Muscle of leg (tissue), 11 donors: ENCODE data around the gene PFKP. TPM values are rescaled to one million over a fixed set of nuclear protein-coding genes. Genes with fewer than 3 reads are reported as not detected.

ENCODE experiments used
- DNase-seq: peaks from one replicate; pipeline ENCODE4 v3.0.0; 2013
- H3K27ac ChIP-seq: one replicate; pipeline ENCODE4 v1.5.1; 2013; ENCODE audit warnings: mild to moderate bottlenecking, low read length, control low read depth
- H3K27me3 ChIP-seq: one replicate; pipeline ENCODE4 v1.6.1; 2013; ENCODE audit warnings: low read length; ENCODE audit not compliant: control insufficient read depth, insufficient read depth
- H3K36me3 ChIP-seq: one replicate; pipeline ENCODE4 v1.6.1; 2013; ENCODE audit warnings: low read length; ENCODE audit not compliant: control insufficient read depth, insufficient read depth
- H3K4me1 ChIP-seq: one replicate; pipeline ENCODE4 v1.6.1; 2013; ENCODE audit warnings: low read length; ENCODE audit not compliant: control insufficient read depth, insufficient read depth
- H3K4me3 ChIP-seq: one replicate; pipeline ENCODE4 v1.5.1; 2013; ENCODE audit warnings: low read length, control low read depth
- H3K9me3 ChIP-seq: replicated peaks from 2 replicates; pipeline ENCODE4 v1.6.1; 2013; ENCODE audit warnings: low read depth, low read length; ENCODE audit not compliant: control insufficient read depth
- WGBS: methylation state at CpG from one replicate; pipeline ENCODE4 v1.1.5; 2013; ENCODE audit warnings: missing lambda C conversion rate; ENCODE audit not compliant: insufficient coverage; 5-methylcytosine and 5-hydroxymethylcytosine counted together
- polyA plus RNA-seq, 8 donors: library from polyadenylated mRNA; unstranded; fragments of 120-200 nt; gene quantifications; one replicate each; pipeline versions ENCODE4 v1.2.1 to v1.2.3, GENCODE V29; 2013; ENCODE audit warnings: inconsistent platforms in 1 of 8, low replicate concordance in 1 of 8; ENCODE audit not compliant: insufficient read length in 8 of 8, insufficient read depth in 1 of 8
- total RNA-seq: library from RNA; stranded (reverse); fragments of 120-200 nt; gene quantifications from one replicate; pipeline ENCODE4 v1.2.4, GENCODE V29; 2013

The PFKP gene
- total and polyA plus RNA-seq, 9 donors = 15.0 to 24.4 (median 18.6) TPM

DNA sequence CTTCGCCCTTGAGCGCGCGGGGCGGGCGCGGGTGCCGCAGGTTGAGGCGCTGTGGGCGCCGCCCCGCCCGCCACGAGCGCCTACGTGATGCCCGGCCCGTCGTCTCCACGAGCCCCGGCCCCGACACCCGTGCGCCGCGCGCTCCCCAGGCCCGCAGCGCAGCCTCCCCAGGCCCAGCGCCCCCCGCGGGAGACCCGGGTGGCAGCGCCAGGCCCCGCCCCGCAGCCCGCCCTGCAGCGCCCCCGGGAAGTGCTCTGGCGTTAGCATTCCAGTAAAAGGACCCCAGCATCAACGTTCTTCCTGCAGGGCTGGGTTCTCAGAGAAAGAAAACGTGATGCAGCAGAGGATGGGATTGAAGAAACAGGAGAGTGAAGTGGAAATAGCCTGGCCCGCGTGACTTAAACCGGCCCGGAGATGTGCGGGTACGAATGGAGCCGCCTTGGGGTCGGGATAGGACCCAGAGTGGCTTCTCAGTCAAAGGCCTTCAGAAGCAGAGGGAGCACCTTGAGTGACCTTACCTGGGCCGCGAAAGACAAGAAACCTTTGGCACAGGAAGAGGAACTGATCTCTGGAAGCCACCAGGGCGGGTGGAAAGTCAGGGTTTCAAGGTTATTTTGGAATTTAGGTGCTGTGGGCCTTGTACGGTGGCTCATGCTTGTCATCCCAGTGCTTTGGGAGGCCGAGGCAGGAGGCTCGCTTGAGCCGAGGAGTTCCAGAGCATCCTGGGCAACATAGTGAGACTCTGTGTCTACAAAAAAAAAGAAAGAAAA is 1.8 kb downstream of the PFKP start:
- Histone ChIP-seq H3K9me3 (no peaks in the 10 kb centered on the region), H3K4me1 (peaks cover 19% of the 10 kb centered on the region), H3K27me3 (peaks cover 24% of the 10 kb centered on the region), H3K36me3 (peaks cover 5% of the 10 kb centered on the region), H3K4me3 (peak overlapping the region; percentile 56), H3K27ac (peak overlapping the region; percentile 20)
- 13% methylated on average over 57 of the region's 57 CpGs for WGBS
- DNase-seq = no peak

DNA sequence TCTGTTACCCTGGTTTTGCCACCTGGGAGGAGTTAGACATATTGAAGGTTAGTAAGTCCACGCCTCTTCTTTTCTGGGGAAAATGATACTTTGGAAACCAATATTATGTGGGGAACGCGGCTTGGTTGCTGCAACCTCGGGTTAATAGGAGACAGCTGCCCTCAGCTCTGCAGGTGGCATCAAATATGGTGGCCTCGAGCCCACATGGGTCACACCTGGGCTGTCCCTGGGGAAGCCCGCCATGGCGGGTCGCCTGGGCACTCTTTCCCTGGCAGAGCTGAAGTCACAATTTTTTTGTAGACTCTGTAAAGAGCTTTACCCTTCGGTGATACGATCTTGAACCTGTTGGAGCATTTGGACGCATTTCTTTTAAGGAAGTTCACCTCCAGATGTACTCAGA is 2.5 kb downstream of the PFKP start:
- no peak for DNase-seq
- Histone ChIP-seq H3K27ac (no peak overlapping the region), H3K4me3 (no peak overlapping the region), H3K9me3 (no peaks in the 10 kb centered on the region), H3K4me1 (peaks cover 19% of the 10 kb centered on the region), H3K27me3 (peaks cover 21% of the 10 kb centered on the region), H3K36me3 (peaks cover 5% of the 10 kb centered on the region)
- 91% methylated on average over 8 of the region's 11 CpGs for WGBS

DNA sequence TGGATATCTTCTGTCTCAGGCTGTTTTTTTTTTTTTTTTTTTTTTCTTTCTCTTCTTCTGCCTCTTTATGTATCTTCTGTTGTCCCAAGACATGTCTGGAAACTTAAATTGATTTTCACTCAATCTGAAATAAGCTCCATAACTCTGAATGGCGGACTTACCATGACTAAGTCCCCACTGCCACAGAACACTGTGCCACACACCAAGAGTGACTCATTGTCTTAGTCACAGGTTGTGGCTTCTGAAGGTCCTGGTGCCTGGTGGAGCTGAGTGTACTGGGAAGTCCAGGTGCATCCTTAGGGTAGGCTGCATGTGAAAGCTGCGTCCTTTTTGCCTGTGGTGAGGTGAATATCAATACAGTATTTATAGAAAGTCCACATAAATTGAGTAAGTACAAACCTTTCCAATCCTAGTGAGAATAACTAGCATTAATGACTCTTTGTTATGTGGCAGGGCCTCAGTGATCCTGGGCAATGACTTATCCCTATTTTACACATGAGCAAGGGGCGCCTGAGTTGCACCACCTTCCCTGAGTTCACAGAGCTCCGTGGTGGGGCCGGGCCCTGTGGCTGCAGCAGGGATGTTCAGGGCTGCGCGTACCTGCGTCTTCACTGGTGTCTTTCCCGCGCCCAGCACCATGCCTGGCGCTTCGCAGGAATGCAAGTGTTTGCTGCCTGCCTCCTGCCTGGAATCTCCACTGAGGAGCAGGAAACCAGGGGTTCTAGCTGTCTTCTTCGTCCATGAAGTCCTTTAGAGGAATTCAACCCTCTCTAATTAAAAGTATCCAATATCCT is 4.3 kb downstream of the PFKP start:
- H3K27me3 ChIP-seq = peaks cover 12% of the 10 kb centered on the region
- DNase-seq = no peak
- H3K4me1 ChIP-seq = peaks cover 12% of the 10 kb centered on the region
- H3K9me3 ChIP-seq = no peaks in the 10 kb centered on the region
- WGBS = 97% methylated on average over 10 of the region's 13 CpGs
- peaks cover 5% of the 10 kb centered on the region for H3K36me3 ChIP-seq
- no peak overlapping the region for H3K27ac ChIP-seq
- no peak overlapping the region for H3K4me3 ChIP-seq

DNA sequence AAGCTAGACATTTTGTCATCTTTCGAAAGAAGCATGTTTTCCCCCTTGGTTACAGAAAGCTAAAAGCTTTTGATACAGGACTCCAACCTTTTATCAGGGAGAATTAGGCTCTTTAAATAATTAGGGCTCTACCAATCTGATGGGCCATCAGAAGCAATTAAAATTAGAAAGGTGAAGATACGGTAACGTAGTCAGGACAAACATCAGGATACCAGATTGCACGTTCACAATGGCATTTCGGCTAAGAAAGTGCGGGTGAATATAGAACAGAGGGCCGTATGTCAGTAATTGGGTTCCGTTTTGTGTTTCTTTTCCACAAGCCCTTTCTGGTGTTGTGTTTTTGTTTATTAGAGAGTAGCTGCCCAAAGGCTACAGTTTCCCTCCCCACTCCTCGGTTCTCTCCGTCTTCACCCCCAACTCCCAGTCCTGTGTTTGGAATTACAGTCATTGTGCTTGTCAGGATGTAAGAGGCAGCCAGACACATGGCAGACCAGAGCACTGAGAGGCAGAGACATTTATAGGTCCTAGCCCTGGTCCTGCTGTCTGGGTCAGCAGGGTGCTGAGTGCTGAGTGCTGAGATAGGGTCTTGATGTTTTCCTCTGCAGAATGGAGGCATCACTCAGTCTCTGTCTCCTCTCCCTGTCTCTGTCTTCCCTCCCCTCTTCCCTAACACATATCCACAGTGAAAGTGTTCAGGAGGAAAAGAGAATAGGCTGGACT is 5.5 kb downstream of the PFKP start:
- Histone ChIP-seq H3K4me3 (no peak overlapping the region), H3K27me3 (peaks cover 2% of the 10 kb centered on the region), H3K36me3 (peaks cover 5% of the 10 kb centered on the region), H3K4me1 (peaks cover 7% of the 10 kb centered on the region), H3K9me3 (no peaks in the 10 kb centered on the region), H3K27ac (no peak overlapping the region)
- no peak for DNase-seq
- WGBS = 78% methylated on average over 6 of the region's 10 CpGs

DNA sequence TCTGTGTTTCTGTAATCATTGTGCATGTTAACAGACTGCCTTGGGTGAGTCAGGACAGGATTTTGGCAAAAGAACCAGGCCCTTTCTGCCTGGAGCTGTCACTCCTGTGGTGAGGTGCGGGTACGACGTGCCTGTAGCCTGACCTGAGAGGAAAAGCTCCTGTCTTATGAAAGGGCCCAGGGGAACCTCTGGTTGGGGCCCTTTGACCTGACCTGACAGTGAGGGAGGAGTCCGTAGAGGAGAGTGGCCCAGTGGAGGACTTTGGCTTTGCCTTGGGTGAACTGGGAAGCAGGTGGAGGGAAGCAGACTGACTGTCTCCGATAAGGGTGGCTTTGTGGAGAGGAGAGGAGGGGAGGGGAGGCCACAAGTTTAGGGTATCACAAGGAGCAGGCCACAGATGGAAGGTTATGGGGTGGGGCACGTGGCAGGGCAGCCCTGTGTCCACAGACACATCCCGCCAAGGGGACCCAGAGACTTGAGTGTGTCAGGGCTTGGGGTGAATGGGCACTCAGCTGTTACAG is 6.9 kb downstream of the PFKP start:
- Histone ChIP-seq H3K27ac (no peak overlapping the region), H3K4me1 (peaks cover 5% of the 10 kb centered on the region), H3K4me3 (no peak overlapping the region), H3K27me3 (no peaks in the 10 kb centered on the region), H3K36me3 (peaks cover 5% of the 10 kb centered on the region), H3K9me3 (no peaks in the 10 kb centered on the region)
- no peak for DNase-seq
- 78% methylated on average over 7 of the region's 7 CpGs for WGBS

DNA sequence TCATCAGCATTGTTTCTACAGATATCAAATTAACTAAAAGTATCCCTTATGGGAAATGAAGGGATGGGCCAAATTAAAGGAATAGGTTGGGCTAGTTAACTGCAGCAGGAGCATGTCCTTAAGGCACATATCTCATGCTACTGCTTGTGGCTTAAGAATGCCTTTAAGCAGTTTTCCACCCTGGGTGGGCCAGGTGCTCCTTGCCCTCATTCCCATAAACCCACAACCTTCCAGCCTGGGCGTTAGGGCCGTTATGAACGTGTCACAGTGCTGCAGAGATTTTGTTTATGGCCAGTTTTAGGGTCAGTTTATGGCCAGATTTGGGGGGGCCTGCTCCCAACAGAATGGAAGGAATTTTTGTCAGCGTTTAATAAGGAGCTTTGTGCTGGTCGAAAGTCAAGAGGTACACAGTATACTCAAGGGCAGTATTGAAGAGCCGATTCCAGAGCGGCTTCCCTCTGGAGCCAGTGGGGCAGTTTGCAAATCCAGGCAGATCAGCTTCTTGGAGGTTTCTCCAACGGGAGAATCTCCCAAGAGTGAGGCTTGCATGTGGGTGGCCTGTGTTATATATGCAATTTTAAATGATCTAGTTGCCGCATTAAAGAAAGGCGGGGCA is 7.7 kb downstream of the PFKP start:
- 20% methylated on average over 1 of the region's 10 CpGs for WGBS
- DNase-seq = no peak
- H3K9me3 ChIP-seq = no peaks in the 10 kb centered on the region
- H3K4me3 ChIP-seq = no peak overlapping the region
- H3K27me3 ChIP-seq = no peaks in the 10 kb centered on the region
- H3K4me1 ChIP-seq = no peaks in the 10 kb centered on the region
- peaks cover 5% of the 10 kb centered on the region for H3K36me3 ChIP-seq
- H3K27ac ChIP-seq = no peak overlapping the region

DNA sequence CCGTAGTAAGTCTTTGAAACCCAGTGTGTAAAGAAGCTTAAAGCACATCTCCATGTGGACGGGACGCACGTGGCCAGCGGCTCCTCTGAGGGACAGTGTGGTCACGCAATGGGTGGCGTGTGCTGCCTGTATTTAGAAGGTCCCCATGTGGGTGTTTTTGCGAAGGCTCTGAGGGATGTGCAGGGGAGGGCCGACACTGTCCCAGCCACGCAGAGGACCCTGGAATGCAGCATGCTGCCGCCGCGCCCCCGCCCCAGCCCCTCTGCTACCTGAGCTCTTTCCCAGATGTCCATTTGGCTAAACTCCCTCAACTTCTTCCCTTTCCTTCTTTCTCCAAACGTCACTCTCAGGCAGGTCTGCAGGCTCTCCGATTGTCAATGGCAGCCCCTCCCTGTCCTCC is 8.8 kb downstream of the PFKP start:
- no peaks in the 10 kb centered on the region for H3K27me3 ChIP-seq
- H3K4me3 ChIP-seq = no peak overlapping the region
- WGBS = 33% methylated on average over 9 of the region's 16 CpGs
- peaks cover 5% of the 10 kb centered on the region for H3K36me3 ChIP-seq
- no peaks in the 10 kb centered on the region for H3K4me1 ChIP-seq
- no peaks in the 10 kb centered on the region for H3K9me3 ChIP-seq
- H3K27ac ChIP-seq = no peak overlapping the region
- no peak for DNase-seq

DNA sequence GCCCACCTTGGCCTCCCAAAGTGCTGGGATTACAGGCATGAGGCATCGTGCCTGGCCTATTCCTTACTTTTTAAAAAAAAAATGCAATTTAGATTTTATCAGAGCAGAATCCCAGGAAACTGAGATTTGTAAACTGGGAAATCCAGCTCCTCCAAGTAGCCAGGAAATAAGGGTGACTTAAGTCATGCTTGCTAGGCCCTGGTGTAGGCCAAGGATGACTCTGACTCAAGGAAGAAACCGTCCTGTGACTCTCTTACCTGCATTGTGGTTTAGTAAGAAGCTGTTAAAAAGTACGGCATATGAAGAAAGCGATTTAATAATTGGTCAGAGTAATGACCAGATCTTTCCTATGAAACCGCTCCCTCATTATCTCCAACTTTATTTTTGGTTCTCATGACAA is 10.2 kb downstream of the PFKP start:
- H3K36me3 ChIP-seq = no peaks in the 10 kb centered on the region
- DNase-seq = no peak
- H3K9me3 ChIP-seq = no peaks in the 10 kb centered on the region
- H3K4me1 ChIP-seq = no peaks in the 10 kb centered on the region
- WGBS = no CpG with 5 or more reads among the region's 5 CpGs
- H3K27ac ChIP-seq = no peak overlapping the region
- H3K4me3 ChIP-seq = no peak overlapping the region
- no peaks in the 10 kb centered on the region for H3K27me3 ChIP-seq

DNA sequence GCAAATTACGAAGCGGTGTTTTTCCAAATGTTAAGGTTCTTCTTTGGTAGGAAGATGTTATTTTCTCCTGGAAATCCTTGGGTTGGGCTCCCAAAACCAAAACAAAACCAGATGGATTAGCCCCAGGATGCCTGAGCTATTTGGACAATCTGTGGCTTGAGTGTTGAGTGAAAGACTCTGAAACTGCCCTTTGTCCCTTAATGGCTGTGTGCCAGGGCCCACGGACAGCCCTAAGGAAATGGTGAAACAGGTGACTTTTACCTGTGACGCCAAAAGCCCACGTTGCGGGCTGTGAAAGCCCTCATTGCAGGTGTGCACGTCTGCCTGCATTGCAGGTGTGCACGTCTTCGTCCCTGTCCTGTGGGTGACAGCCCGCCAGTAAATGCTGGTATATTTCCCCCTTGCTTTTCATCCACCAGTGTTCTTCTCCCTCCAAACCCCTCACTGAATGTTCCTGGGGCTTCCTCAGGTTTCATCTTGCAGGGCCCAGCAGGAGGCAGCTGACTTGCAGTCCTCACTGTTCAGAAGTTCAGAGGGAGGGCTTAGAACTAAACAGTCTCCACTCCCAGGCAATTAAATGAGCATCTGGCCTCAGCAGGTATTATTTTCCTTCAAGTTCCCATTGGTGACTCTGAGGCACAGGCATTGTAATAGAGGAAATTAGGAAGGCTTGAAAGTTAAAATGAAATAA is 10.7 kb downstream of the PFKP start:
- WGBS = 60% methylated on average over 8 of the region's 10 CpGs
- no peaks in the 10 kb centered on the region for H3K36me3 ChIP-seq
- no peak overlapping the region for H3K4me3 ChIP-seq
- H3K27ac ChIP-seq = no peak overlapping the region
- H3K9me3 ChIP-seq = no peaks in the 10 kb centered on the region
- DNase-seq = no peak
- no peaks in the 10 kb centered on the region for H3K4me1 ChIP-seq
- no peaks in the 10 kb centered on the region for H3K27me3 ChIP-seq
